ENCODE measurements around the gene TGOLN2.
A peak's percentile ranks its signal among the peaks of the same experiment; 100 is the strongest.
"Not testable (repeated sequence)": the region's sequence is repeated elsewhere in the genome, so short reads cannot be mapped to it uniquely, and the experiment has no call there.

The TGOLN2 gene

DNA sequence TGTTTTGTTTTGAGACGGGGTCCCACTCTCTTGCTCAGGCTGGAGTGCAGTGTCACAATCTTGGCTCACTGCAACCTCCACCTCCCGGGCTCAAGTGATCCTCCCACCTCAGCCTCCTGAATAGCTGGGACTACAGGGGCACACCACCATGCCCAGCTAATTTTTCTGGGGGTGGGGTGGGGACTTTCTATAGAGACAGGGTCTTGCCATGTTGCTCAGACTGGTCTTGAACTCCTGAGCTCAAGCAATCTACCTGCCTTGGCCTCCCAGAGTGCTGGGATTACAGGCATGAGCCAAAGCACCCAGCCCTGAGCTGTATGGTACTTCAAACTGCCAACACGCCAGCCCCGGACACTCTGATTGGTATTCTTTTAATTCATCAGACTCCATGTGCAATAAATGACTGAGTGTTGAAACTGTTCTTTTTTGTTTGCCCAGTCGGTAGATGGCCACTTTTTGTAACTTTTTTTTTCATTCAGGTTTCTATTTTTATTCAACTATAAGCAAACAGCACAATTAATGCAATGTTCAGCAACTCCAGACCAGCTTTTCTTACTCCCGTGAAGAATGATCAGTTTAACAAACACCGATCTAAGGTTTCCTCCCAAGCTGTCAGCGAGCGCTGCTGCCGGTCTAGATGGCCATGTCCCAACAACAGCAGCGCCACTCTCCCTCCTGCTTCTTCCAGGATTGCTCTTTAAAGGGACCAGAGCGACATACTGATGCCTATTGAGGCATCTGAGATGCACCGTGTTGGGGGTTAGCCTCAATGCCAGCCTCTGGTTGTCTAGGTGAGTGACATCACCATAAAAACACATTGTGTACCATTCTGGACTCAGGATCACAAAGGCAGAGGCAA lies 12.5 kb upstream of the TGOLN2 start:
- FAIRE-seq: no peak

DNA sequence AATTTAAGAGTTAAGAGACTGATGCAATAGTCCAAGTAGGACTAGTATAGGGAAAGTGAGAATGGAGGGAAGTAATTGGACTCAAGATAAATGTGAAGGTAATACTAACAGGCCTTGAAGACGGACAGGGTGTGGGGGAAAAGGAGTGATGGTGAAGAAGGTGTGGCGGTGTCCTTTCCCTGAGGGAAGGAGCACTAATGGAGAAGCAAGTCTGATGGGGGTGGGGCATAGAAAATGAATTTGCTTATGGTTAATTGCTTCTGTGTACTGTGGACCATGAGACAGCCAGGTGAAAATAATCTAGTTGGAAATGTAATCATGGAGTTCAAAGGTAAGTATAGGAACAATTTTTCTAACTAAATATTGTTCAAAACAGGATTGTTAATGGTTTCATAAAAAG lies 7.1 kb upstream of the TGOLN2 start:
- FAIRE-seq: no peak

DNA sequence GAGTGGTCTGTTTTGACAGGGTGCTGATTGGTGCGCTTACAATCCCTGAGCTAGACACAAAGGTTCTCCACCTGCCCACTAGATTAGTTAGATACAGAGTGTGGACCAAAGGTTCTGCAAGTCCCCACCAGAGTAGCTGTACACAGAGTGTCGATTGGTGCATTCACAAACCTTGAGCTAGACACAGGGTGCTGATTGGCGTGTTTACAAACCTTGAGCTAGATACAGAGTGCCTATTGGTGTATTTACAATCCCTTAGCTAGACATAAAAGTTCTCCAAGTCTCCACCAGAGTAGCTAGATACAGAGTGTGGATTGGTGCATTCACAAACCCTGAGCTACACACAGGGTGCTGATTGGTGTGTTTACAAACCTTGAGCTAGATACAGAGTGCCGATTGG lies 6.1 kb upstream of the TGOLN2 start:
- not testable (repeated sequence) for FAIRE-seq

DNA sequence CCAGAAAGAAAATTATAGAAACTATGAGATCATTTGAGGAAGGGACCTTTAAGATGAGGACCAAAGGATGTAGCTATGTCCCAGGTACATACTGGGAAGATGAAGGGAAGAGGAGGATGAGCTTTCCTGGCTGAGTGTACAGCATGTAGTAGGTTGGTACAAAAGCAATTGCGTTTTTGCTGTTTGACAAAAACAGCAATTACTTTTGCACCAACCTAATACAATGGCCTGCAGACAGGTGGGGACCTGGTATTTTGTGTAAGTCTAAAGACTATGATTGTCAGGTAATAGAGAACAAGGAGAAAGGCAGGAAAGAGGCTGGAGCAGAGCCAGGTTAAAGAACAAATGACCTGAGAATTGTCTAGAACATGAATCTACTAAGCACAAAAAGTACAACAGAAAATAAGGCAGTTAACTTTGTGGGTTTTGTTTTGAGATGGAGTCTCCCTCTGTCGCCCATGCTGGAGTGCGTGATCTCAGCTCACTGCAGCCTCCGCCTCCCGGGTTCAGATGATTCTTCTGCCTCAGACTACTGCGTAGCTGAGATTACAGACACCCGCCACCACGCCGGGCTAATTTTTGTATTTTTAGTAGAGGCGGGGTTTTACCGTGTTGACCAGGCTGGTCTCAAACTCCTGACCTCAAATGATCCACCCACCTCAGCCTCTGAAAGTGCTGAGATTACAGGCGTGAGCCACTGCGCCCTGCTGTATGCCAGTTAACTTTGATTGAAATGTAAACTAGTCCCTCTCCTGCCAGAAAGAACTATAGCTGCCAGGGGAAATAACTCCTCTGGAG lies 3.2 kb upstream of the TGOLN2 start:
- no peak for FAIRE-seq

DNA sequence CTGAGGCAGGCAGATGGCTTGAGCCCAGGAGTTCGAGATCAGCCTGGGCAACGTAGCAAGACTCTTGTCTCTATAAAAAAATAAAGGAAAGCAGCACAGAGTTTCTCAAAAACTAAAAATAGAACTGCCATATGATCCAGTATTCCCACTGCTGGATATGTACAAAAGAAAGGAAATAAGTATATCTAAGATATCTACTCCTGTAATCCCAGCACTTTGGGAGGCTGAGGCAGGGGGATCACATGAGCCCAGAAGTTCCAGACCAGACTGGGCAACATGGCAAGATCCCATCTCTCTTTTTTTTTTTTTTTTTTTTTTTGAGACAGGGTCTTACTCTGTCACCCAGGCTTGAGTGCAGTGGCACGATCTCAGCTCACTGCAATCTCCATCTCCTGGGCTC lies 1.9 kb upstream of the TGOLN2 start:
- FAIRE-seq: not testable (repeated sequence)

DNA sequence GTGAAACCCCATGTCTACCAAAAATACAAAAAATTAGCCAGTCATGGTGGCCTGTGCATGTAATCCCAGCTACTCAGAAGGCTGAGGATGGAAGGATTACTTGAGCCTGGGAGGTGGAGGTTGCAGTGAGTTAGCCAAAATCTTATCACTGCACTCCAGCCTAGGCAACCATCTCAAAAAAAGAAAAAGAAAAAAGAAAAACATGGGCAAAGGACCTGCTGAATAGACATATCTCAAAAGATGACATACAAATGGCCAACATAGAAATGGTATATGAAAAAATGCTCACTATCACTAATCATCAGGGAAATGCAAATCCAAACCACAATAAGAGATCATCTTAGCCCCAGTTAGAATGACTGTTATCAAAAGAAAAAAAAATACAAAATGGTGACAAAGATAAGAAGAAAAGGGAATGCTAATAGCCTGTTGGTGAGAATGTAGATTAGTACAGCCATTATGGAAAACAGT lies 1.4 kb upstream of the TGOLN2 start:
- FAIRE-seq: no peak

DNA sequence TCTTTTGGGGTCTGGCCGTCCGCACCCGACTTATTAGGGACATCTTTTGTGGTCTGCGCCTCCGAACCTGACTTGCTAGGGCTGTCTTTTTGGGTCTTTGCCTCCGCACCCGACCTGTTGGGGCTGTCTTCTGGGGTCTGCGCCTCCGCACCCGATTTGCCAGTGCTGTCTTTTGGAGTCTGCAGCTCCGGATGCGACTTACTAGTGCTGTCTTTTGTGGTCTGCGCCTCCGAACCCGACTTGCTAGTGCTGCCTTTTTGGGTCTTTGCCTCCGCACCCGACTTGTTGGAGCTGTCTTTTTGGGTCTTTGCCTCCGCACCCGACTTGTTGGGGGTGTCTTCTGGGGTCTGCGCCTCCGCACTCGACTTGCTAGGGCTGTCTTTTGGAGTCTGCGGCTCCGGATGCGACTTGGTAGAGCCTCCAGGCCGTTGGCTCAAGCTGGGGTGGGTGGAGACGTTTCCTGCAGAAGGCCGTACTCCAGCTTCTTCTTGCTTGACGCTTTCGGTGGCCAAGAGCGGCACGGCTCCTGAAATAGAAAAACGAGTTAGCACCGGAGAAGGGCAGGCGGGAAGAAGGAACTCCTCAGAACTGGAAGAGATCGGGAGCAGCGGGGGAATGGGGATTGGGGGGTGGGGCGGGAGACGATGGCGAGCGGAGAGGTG lies 498 bp downstream of the TGOLN2 start:
- no peak for FAIRE-seq

DNA sequence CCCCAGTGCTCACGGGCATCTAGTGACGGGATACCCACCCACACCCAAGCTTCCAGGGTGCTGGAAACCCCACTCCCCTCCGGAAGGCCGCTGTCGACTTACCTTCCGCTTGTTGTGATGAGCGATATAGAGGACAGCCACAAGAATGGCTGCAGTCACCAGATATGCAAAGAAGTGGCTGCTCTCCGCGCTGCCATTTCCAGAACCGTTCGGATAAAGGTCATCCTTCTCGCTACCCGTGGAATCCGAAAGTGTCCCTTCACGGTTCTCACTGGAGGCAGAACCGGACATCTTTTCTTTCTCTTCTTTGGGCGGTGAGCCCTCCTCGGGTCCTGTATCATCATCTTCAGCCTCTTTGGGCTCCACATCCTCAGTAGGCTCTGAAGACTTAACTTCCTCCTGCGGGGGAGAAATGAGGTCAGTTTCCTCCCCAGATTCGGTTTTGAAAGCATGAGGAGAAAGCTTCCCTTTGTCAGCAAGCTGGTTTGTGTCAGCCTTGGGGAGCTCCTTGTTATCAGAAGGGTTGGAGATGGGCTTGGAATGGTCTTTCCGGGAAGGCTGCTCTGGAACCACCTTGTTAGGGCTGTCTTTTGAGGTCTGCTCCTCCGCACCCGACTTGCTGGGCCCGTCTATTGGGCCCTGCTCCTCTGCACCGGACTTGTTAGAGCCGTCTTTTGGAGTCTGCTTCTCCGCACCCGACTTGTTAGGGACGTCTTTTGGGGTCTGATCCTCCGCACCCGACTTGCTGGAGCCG lies 1.2 kb downstream of the TGOLN2 start:
- no peak for FAIRE-seq

DNA sequence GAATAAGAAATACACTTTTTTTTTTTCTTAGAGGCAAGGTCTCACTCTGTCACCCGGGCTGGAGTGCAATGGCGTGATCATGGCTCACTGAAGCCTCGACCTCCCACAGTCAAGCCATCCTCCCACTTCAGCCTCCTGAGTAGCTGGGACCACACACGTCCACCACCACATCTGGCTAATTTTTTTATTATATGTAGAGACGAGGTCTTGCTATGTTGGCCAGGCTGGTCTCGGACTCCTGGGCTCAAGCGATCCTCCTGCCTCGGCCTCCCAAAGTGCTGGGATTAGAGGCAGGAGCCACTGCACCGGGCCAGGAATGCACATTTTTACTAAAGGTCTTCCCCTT lies 2.4 kb downstream of the TGOLN2 start:
- no peak for FAIRE-seq

DNA sequence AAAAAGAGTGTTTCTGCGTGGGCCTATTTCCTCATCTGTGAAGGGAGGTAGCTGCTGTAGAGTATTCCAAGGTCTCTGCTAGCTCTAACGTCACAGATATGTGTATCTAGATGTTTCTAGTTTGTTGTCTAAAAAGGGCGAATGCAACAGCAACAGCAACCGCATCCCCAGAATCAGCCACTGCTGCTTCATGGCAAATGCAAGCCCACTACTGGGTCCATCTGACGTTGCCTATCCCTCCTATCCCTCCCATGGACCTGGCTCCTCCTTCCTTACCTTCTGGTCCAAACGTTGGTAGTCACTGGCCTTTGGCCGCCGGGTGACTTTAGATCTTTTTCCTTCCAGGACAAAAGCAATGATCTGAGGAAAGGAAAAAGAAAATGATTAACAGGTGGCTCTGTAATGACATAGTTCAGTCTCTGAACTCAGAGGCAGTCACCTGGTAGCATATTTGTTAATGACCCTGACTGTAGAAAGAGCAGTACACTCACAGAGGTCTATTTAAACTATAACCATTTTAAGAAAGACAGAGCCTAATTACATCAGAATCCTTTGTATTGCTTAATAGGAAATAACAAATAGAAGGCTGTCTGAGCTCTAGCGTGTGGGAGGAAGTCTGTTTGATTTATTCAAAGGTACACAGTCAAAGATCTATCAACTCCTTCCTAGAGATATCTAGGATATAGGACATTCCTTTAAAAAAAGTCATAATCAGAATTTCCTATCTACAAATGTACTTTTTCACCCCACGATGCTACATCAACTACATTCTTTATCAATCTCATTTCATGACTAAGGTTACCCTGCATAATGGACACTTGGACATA lies 2.9 kb downstream of the TGOLN2 start:
- FAIRE-seq: peak; percentile 49

DNA sequence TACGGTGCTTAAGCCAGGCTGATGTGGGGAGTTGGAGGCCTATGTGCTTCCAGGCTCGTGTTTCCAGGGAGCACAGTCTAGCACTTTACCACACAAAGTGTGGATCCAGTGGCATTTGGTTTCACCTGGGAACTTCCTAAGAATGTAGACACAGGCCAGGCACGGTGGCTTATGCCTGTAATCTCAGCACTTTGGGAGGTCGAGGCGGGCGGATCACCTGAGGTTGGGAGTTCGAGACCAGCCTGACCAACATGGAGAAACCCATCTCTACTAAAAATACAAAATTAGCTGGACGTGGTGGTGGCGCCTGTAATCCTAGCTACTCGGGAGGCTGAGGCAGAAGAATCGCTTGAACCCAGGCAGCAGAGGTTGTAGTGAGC lies 3.8 kb downstream of the TGOLN2 start:
- FAIRE-seq: not testable (repeated sequence)

DNA sequence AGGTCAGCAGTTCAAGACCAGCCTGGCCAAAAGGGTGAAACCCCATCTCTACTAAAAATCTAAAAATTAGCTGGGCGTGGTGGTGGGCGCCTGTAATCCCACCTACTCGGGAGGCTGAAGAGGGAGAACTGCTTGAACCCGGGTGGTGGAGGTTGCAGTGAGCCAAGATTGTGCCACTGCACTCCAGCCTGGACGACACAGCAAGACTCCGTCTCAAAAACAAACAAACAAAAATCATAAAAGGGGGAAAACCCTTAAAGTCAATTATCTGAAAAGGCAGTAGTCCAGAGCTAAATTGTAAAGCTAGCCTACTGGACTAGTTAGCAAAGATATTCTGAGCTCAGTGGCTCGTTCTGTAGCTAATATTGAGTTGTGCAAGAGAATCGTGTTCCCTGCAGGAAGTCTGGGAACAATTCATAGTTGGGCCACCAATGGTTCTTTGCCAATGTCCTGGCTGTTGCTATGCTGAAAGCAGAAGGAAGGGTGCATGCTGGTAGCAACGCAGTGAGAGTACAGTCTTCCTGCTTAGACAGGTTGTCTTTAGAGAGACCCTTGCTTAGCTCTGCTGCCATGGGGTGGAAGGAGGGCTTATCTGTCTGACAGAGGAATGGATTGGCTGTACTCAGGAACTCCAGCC lies 4.3 kb downstream of the TGOLN2 start:
- no peak for FAIRE-seq

DNA sequence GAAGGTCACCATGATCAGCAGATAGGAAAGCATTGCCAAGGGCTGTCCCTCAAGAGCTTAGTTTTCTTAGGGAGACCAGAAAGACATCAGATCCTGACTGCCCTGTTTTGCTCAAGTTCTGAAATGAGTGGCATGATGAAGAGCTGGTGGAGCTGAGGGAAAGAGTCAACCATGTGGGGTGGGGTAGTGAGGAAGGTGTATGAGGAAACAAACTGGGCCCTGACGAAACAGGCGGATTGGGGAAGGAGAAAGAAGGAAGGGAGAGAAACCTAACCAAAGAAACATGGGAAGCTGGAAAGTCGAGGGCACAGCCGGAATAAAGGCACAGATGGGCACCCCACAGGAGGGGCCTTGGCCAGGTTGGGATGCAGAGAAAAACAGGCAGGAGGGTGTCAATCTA lies 8.0 kb downstream of the TGOLN2 start:
- FAIRE-seq: no peak

DNA sequence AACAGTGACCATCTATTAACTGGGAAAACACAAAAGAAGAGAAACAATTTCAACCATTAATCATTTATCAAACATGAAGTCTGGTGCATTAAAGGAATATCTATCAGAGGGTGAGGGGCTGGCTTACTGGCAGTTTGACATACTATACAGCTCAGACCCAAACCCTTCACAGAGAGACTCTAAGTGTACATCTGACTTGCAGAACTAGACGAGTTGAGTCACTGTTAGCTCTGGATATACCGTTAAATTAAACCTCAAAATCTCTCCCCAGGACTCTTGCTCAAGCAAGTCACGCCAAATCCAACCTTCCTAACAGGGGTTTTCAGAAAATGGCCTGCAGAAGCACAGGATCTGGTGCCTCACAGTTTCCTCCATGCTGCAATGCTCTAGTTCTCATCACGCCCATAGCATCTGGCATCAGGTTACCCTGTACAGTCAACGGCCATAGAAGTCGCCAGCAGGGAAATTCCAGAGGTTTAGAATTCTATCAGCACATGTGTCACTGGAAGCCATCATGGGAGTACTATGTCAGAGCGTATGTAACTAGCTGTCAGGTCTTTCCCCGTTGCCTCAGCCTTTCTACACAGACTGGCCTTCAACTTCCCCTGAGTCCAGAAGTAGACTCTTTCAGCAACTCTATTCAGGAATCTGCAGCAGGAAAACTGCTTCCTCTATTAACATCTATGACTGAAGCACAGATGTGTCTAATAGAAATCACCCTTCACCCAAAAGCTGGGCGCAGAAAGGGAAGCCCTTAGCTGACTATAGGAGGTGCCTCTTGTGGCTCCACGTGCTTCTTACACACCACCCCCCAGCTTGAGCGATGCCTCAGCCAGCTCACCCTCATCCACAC lies 9.3 kb downstream of the TGOLN2 start:
- no peak for FAIRE-seq

DNA sequence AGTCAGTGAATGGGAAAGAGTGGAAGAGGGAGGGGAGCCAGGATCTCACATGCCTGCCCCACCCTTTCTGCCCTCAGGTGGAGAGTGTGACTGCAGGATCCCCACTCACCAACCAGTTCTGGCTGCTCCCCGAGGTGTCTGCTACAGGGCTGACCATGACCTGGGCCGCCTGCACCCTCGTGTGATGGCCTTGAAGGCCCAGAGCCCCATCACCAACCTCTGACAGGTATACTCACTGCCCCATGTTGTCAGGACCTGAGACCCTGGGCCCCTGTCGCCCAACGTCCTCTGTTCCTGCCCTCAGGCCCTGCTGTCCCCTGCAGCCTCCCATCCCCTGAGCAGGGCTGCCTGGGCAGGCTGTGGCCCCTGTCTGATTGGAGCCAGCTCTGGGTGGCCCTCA lies 11.9 kb downstream of the TGOLN2 start:
- FAIRE-seq: not testable (repeated sequence)

DNA sequence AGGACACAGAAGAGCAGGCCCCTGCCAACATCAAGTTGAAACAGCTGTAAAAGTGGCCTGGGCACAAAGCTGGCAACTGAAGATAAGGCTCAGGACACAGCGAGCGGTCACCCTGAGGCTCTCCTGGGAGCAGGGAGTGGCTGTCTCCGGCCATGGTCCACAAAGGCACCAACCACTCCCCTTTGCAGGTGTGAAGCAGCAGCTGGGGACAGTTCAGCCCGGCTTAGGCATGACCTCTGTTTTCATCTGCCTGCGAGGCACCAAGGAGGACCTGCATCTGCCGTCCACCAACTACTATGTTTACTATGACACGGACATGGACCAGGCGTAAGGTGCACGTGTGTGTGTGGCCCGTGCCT lies 12.9 kb downstream of the TGOLN2 start:
- no peak for FAIRE-seq

DNA sequence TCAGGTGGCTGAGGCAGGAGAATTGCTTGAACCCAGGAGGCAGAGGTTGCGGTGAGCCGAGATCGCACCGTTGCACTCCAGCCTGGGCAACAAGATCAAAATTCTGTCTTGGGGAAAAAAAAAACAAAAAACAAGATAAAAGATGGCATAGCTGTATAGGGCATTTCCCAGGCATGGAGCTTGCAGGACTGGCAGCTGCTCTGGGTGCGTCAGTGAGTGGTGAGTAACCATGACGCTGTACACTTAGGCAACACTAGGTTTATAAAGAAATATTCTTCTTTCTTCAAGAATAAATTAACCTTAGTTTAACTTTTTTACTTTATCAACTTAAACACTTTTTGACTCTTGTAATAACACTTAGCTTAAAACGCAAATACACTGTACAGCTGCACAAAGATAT lies 15.4 kb downstream of the TGOLN2 start:
- no peak for FAIRE-seq

DNA sequence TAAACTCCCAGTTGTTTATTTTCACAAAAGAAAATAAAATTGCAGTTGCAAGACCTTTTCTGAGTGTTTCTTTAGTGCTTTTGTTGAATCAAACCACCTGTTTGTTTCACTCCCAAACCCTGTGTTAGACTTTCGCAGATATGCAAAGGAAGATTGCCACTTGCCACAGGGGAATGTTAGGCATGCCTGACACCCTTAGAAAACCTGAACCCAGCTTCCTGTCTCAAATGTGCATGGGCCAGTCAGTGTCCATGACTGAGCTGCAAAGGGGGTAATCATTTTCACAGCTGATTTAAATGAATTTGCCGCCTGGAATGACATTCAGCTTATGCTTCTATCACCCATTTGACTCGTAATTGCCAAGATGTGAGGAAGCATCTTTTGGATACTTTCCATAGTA lies 17.5 kb downstream of the TGOLN2 start:
- FAIRE-seq: no peak

DNA sequence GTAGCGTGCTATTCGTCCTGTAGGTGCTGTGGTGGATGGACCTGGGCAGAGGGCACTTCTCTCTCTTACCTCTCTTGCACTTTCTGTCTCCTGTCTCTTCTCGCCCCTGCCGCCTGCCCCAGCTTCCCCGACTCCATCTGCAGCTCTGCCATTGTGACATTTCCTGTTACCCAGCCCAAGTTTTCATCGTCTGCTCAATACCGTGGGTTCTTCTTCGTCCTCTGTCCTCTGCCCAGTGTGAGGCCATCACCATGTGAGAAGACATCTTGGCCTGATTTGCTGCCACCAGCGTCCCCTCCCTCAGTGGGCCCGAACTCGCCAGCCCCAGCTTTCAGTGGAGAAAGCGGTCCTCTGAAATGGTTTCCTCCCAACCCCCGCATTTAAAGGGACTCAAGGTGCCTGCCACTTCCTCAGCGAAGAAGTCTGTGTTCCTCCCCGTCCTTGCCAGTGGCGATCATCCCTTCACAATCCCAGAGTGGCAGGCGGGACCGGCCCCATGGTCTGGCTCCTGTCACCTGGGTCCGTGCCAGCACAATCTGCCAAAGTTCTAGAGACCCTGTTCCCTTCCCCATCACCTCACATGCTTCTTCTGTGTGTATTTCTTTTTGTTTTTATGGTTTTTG lies 18.0 kb downstream of the TGOLN2 start:
- no peak for FAIRE-seq

DNA sequence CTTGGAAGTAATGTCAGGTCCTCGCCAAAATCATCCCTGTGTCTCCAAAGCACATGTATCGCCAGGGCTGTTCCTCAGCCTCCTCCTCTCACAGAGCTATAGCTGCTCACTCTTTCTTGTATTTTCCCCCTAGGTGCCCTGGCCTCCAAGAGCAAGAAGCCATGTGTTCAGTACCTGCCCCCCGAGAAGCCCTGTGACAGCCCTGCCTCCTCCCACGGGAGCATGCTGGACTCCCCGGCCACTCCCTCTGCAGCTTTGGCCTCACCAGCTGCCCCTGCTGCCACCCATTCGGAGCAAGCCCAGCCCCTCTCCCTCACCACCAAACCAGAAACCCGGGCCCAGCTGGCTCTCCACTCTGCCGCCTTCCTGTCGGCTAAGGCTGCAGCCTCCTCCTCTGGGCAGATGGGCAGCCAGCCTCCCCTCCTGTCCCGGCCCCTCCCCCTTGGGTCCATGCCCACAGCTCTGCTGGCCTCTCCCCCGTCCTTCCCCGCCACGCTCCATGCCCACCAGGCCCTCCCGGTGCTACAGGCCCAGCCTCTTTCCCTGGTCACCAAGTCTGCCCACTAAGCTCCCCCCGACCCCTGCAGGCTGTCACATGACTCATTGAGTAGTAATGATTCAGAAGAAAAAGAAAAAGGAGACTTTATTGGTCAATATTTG lies 18.8 kb downstream of the TGOLN2 start:
- FAIRE-seq: no peak
